Hippocampal formation (tissue), 2 donors: ENCODE measurements around the gene CCDC3.
"Not testable (repeated sequence)": the region's sequence is repeated elsewhere in the genome, so short reads cannot be mapped to it uniquely, and the experiment has no call there.

Experiments used
- DNase-seq, 2 donors: peaks; one replicate each; lab custom pipeline; 2025; lab: John Stamatoyannopoulos, UW

The CCDC3 gene

DNA sequence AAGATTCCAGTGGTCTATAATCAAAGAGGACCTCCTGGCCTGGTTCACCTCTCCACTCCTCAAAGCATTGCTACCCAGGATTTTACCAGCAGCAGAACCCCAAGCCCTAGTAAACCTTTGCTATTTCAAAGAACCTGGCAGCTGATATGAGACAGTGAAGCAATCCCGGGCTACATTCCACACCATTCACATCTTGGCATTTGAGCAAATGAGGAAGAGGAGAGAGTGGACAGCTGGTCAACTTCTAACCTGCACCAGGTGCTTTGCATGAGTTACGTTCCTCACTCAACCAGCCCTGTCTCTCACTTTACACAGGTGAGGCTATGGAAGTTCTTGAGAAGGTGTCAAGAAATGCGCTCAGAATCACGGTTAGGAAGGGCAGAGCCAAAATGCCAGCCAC, 1.1 kb downstream of the CCDC3 start:
- no peak for DNase-seq

DNA sequence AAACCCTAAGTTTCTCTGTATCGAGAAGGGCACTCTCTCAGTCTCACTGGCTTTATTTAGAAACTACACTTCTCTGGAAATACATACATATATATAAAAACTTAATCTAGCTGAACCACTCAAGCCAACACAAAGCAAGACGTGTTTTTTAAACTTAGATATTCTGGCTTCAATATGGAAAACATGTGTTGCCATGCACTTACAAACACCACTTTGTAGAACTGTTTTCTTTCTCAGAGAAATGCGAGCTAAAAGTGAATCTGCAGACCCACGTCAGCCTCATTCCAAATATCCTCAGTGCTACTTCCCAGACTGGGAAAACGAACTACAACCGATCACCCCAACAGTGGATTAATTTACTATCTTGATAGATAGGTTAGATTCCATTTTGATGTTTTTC, 1.7 kb downstream of the CCDC3 start:
- DNase-seq, result no peak

DNA sequence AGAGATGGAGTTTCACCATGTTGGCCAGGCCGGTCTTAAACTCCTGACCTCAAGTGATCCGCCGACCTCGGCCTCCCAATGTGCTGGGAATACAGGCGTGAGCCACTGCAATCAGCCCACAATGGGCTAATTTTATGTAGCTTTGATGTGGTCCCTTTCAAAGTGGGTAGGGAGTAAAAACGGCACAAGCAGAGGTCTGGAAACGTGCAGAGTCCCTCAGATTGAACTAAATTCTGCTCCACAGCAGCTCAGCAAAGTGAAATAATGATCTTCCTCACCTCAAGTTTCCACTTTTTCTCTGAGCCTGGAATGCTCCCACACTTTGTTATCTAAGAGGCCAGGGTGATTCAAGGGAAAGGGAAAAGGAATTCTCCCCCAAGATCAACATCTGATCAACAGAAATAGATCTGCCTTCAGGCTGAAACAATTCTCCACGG, 6.1 kb downstream of the CCDC3 start:
- DNase-seq, result no peak

DNA sequence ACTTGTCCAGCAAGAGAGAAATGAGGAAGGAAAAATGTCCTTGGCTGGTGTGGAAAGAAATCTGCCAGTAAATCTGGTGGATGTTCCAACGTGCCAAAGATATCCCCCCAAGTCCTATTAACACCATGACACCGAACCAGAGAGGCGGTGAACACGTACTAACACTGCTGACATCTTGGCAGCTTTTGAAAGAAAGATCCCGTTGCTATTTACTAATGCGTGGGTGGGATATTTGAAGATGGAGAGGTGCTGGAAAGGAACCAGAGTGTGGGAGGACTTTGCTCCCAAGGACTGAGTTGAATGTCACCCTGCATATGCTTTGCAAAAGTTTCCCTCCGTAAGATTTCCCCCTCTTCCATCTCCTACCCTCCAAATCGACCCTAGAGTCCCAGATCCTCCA, 7.9 kb downstream of the CCDC3 start:
- no peak for DNase-seq

DNA sequence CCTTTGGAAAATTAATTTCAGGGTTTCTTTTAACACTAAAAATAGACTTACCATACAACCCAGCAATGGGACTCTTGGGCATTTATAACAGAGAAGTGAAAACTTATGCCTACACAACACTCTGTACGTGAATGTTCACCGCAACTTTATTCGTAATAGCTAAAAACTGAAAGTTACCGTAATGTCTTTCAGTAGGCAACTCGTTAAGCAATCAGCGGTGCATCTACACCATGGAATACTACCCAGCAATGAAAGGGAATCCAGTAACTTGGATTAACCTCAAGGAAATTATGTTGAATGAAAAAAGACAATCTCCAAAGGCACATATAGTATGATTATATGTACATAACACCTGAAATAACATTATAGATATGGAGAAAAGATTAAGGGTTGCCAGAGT, 16.2 kb downstream of the CCDC3 start:
- DNase-seq, result no peak

DNA sequence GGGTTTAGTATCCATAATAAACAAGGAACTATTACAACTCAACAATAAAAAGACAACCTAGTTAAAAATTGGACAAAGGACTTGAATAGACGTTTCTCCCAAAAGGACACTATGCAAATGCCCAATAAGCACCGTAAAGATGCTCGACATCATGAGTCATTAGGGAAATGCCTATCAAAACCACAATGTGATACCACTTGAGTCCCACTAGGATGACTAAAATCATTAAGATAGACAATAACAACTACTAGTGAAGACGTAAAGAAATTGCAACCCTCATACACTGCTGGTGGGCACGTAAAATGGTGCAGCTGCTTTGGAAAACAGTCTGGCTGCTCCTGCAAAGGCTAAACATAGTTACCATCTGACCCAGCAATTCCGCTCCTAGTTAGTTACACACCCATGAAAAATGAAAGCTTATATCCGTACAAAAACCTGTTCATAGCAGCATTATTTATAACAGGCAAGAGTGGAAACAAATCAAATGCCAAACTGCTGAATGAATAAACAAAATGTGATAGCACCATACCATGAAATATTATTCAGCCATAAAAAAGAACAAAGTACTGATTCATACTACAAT, 17.3 kb downstream of the CCDC3 start:
- DNase-seq, result no peak

DNA sequence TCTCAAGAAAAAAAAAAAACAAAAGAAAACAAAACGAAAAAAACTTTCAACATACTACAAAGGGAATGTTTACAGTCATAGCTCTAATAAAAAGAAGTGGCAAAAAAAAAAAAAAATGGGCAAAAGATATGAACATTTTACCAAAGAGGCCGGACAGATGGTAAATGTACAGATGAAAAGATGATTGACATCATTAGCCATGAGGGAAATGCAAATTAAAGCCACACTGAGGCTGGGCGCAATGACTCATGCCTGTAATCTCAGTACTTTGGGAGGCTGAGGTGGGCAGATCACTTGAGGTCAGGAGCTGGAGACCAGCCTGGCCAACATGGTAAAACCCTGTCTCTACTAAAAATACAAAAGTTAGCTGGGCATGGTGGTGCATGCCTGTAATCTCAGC, 17.9 kb downstream of the CCDC3 start:
- not testable (repeated sequence) for DNase-seq

DNA sequence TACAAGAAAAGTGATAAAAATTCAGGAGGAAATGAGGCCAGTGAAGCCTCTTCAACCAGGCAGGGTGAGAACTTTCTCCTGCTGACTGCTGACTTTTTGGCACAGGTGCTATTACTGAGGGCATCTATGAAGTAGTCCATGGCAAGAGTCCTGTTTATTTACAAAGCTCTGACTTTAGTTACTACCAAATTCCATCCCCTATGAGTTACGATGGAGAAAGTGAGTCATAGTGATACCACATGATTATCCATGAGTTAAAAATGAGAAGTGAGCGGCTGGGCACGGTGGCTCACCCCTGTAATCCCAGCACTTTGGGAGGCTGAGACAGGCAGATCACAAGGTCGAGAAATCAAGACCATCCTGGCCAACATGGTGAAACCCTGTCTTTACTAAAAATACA, 19.9 kb downstream of the CCDC3 start:
- no peak for DNase-seq

DNA sequence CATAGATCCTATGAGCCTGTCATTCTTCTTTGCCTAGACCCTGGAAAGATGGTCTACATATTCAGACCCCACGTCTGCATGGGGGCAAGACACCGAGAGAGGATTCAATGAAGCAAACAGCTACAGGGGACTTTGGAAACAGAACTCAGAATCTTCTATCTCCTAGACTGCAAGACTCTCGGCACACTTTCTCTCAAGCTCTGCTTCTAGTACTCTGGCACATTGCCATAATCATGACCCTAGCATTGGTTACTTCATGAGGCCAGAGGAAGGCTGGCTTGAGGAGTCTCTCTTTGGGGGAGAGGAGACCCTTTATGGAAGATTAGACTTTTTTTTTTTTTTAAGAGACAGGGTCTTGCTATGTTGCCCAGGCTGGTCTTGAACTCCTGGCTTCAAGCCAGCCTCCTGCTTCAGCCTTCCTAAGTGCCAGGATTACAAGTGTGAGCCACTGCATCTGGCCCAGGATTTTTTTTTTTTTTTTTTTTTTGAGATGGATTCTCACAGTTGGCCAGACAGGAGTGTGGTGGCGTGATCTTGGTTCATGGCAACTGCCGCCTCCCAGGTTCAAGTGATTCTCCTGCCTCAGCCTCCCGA, 20.7 kb downstream of the CCDC3 start:
- no peak for DNase-seq

DNA sequence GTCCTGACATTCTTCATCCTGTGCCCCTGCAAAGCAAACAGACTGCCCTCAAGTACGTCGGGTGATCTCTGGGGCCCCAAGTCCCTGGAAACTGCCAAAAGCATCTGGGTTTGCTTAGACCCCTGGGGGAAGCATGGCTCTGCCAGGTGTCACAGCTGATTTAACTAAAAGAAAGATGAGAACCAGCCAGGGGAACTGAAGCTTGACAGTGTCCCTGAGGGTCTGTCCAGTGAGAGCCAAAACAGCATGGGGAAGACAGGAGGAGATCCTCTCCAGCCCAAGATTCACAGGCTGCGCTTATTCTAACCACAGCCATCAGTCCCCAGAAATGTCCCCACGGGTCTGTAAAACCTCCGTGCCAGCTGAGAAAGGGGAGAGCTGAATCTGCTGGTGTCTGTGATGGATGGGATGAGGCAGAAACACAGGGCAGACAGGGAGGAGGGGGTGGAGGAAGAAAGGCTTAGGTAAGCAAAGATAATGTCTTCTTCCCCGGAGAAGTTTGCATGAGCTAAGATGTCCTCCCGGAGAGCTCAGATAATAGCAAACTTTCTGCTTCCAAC, 21.3 kb downstream of the CCDC3 start:
- DNase-seq, result no peak

DNA sequence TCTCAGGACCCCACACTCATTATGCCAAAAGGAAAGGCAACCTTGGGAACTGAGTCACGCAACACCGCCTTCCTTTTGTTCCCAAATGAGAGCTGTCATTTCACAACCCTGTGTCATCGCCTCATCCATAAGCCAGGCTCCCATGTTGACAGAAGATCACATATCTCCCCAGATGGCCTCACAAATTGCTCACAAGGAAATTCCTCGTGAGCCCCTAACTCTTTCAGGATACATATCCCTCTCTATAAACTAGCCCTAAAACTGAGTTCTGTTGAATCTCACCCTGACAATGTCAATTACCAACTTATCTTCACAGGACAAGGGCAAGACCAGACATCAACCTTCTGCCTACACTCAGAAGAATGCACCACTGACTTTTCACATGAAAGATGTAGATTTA, 22.6 kb downstream of the CCDC3 start:
- no peak for DNase-seq

DNA sequence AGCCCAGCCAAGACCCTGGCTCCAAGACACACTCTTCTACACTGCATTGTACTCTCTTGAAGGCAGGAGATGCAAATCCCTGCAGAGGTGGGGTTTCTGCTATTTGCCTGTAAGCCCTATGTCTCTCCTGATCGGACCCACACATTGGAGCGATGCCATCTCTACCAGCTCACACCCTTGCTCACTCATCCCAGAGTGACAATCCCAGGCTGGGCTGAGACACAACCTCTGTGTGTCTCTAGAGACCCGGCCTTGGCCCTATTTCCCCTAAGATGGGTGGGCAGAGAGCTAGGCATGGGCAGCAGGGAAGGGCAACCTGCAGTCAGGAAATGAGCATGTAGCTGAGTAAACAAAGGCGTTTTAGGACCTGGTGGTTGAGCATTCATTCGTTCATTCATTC, 25.6 kb downstream of the CCDC3 start:
- DNase-seq, result no peak

DNA sequence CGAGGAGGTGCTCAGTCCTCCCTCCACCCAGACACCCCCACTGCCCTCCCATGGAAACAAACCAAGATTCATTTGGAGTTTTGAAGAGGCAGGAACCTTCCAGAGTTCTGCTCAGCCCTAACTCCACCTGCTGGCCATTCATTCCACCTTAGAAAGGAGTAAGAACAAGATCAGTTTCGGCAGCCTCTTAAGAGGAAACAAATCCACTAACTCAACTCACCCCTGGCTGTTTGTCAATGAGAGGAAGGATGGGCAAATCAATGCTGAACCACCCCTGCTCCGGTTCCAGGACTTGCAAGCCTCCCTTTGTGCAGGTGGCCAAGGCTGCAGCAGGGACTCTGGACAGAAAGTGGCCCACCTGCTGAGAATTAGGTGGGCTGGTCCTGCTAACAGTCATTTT, 26.2 kb downstream of the CCDC3 start:
- no peak for DNase-seq

DNA sequence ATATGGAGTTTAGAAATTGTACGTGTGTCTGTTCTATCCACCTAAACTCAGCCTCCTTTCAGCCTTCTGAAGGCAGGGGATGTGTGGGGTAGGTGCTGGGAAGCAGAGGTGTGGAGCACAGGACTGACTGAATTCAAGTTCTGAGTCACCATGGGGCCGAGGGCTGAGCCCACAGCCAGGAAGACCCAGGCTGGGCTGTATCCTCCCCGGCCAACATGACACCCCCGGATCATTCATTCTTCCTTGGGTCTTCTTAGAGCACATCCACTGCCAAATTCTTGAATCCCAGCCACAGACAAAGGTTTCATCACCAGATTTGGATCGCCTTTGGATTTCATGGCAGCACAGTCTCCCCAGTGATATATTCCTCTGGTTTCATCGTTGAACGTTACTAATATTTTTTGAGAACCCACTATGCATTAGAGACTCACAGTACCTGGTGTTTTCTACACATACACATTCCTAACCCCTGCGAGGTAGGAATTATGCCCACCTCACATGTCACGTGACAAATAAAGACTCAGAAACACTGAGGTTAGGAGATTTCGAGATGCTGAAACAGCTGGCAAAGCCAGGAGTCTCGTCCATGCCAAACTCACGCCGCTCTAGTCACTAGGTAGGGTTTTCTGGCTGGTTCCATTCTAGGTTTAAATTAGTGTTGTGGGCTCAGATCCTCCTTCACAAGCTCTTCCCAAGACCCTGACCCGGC, 26.9 kb downstream of the CCDC3 start:
- DNase-seq, result no peak

DNA sequence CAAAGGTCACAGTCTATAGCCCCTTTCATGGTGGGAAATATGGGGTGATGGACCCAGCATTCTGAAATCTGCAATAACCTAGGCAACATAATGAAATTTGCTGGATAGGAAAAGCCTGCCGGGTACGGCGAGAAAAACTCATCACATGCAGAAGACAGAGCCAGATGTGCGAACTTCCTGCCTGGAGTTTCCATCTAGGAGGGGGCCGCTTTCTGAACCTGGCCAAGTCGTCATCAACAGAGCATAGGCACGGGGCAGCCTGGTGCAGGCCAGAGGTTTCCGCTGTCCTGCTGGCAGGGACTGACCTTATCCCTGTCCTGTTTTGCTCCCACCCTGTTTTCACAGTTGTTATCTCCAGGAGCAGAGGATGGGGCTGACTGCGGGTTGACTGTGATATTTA, 27.4 kb downstream of the CCDC3 start:
- no peak for DNase-seq

DNA sequence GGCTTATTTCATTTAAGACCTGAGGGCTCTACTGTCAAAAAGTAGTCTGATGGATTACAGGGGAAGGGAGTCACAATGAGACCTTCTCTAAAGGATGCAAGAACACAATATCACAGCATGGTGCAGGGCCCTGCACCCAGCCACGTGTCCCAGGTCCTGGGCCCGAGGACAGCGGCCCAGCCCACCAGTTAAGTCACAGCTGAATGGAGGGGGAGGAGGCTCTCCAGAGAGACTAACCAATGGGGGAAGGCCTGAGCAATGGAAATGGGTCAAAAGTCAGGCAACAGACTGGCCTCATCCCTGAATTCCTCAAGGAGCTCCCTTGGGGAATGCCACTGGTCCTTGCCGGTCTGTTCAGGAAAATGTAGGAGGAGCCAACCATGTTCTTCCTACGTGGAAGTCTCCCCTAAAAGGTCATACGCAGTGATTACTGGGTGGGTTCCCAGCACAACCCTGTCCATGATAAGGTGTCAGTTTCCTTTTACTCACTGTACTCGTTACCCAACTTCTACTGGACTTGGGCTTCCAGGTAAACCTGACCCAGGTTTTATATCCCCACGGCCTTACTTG, 28.3 kb downstream of the CCDC3 start:
- DNase-seq, result no peak

DNA sequence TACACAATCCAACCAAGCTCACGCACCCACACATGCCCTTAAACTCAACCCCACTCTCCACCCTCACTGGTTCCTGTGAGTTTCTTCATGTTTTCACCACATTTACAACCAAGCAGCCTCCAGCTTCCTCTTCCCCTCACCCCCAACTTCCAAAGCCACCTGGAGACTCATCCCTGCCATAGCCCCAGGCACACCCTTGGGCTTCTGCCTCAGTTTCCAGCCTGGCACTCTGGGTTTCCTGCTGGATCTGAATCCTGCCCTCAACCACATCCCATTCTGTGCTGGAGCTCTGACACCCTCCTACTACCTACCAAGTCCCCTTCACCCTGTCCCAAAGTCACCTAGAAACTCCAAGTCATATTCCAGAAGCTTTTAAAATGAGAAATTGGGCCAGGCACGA, 29.4 kb downstream of the CCDC3 start:
- DNase-seq, result no peak

DNA sequence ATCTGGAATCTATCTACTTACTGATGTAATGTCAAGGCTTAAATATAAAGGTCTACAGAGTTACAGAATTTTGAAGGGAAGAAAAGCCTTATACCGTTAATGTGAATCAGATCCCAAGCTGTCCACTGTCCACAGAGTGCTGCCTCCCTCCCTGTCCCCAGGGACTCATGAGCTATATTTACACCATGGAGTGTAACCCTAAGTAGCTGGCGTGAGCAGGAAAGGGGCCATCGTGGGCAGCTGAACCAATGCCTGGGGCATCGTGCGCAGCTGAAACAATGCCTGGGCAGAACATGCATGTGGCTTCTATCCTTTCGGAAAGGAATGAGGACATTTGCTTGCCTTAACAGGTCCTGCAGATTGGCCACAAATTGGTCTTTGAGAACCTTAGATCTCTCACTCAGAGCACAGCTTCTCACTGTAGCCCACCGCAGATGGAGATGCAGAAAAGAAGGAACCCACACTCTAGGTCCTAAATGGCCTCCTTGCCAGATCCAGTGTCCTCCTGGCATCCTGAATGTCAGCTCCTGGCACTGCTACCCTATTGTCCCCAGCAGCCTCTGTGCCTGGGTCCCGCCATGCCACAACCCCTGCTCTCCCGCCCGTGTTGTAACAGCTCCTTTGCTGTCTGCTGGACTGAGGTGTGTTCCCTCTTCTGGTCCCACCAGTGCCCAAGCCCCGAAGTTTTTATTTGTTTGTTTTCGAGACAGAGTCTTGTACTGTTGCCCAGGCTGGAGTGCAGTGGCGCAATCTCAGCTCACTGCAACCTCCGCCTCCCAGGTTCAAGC, 30.3 kb downstream of the CCDC3 start:
- DNase-seq, result no peak

DNA sequence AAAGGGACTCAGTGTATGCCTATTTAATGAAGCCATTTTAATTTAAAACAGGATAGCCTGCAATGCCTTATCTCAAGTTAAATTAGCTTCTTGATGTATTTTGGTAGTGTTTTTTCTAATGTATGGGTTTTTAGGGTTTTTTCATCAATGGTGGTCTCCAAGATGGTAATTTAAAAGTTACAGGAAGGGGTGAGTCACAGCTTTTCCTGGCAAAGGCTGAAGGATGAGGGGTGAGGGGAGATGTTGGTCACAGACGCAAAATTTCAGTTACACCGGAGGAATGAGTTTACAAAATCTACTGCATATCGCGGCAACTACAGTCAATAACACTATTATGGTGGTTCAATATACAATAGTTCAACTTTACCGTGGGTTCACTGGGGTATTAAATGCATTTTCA, 31.6 kb downstream of the CCDC3 start:
- DNase-seq, result no peak

DNA sequence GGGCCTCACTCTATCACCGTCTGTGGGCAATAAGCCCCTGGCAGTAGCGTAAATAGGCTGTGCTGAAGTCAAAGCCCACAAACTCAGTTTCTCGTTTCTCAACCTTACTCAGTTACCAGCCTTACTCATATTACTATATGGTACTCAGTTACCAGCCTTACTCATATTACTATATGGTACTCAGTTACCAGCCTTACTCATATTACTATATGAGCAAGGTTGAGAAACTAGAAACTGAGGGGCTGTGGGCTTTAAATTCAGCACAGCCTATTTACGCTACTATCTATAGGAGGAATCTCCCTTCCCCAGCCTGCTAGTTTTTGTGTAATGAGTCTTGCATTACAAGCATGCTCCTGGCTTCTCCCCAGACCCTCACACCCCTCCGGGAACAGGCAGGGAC, 35.4 kb downstream of the CCDC3 start:
- no peak for DNase-seq

DNA sequence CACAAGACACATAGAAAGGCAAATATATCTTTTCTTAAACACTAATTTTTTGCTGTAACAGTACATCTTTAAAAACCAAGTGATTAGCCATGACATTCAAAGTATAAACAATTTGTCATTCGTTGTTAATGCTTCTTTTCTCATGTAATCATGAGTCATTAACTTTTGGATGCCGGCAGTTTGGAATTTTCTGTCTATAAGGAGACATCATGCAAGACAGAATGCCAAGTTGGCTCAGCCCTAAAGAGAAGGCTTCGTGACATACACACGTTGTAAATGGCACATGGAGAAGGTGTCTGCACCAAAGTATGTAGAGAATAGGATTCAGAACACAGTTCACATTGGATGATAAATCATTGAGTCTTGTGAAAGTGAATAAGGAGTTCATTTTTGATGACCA, 35.9 kb downstream of the CCDC3 start:
- no peak for DNase-seq

DNA sequence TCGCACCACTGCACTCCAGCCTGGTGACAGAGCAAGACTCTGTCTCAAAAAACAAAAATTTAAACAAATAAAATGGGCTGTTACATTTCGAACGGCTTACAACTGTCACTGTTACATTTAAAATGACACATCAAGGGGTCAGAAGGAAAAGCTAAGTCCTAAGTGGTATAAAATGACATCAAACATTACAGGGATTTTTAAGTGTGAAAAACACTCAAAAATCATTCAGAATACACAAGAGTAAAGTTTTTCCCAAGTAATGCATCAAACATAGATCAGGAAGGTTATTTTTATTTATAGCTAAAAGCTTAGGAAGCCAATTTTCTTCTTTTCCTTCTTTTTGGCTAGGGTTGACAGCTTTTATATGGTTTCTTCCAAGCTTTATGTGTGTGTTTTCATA, 39.0 kb downstream of the CCDC3 start:
- DNase-seq, result no peak
